SK-N-MC (cell line): ENCODE data around the gene MANF.

Experiments
- DNase-seq: peaks from one replicate; pipeline ENCODE4 v3.0.0-alpha.2; 2011; ENCODE audit warnings: low read depth, low spot score
- H3K27ac ChIP-seq: fragments of 200-600 bp; sonication (generic); 2 replicates; pipeline ENCODE4 v1.5.1; 2016; ENCODE audit warnings: mixed run types
- H3K36me3 ChIP-seq: fragments of 200-600 bp; sonication (generic); 2 replicates; pipeline ENCODE4 v1.6.1; 2017; ENCODE audit warnings: antibody characterized with exemption, low read length, mixed read lengths; ENCODE audit not compliant: insufficient read depth
- H3K4me3 ChIP-seq: fragments of 200-600 bp; sonication (generic); 2 replicates; pipeline ENCODE4 v1.5.1; 2016
- H3K9ac ChIP-seq: fragments of 200-600 bp; sonication (generic); 2 replicates; pipeline ENCODE4 v1.8.0; 2017; ENCODE audit warnings: mixed run types, mixed read lengths; ENCODE audit not compliant: insufficient read length
- H3K9me3 ChIP-seq: fragments of 200-600 bp; sonication (generic); 2 replicates; pipeline ENCODE4 v1.6.1; 2017; ENCODE audit warnings: low read depth, mild to moderate bottlenecking, antibody characterized with exemption, low read length, moderate library complexity, mixed read lengths
- EZH2 ChIP-seq: fragments of 200-600 bp; sonication (generic); IDR thresholded peaks from one replicate; pipeline ENCODE4 v1.6.1; 2017; ENCODE audit warnings: antibody characterized with exemption
- FOXP2 ChIP-seq: optimal IDR thresholded peaks from 2 replicates; pipeline ENCODE3; 2011; ENCODE audit warnings: mild to moderate bottlenecking, moderate library complexity; ENCODE audit not compliant: insufficient read depth; ENCODE audit errors: extremely low read length, control extremely low read depth
- POLR2AphosphoS5 ChIP-seq: IDR thresholded peaks from 2 replicates; pipeline ENCODE4 v1.6.1; 2012; ENCODE audit warnings: mild to moderate bottlenecking, low read depth, low read length, borderline replicate concordance

MANF gene

DNA sequence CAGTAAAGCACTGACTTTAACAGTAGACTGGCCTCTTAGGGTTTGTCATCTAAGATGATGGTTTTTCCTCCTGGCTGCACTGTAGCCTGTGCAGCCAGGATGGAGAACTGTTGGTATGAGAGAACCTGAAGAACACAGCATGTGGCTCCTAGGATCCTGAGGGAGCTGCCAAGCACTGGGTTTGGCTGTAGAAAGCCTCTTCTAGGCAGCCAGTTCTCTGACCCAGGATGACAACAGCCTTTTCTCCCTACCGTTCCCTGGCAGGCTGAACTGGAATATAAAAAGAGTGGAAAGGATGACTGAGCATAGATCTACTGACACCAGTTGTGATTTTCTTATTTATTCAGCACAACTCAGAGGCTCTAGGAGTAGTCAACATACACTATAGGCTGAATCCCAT, 34.3 kb upstream of the MANF start:
- H3K36me3 ChIP-seq = no peaks in the 10 kb centered on the region
- no peaks in the 10 kb centered on the region for H3K9me3 ChIP-seq
- no peak overlapping the region for H3K9ac ChIP-seq
- H3K27ac ChIP-seq = no peak overlapping the region
- H3K4me3 ChIP-seq = no peak overlapping the region
- no peak for DNase-seq
- TF ChIP-seq POLR2AphosphoS5 (no peak), FOXP2 (no peak), EZH2 (no peak)

- TF ChIP-seq POLR2AphosphoS5 (no peak), EZH2 (no peak), FOXP2 (no peak)
- Histone ChIP-seq H3K9ac (no peak overlapping the region), H3K4me3 (no peak overlapping the region), H3K36me3 (no peaks in the 10 kb centered on the region), H3K9me3 (no peaks in the 10 kb centered on the region), H3K27ac (no peak overlapping the region)
- DNase-seq = no peak
Measured at GRCh38 chr3:51353131-51353530, 32.0 kb upstream of the MANF start.

DNA sequence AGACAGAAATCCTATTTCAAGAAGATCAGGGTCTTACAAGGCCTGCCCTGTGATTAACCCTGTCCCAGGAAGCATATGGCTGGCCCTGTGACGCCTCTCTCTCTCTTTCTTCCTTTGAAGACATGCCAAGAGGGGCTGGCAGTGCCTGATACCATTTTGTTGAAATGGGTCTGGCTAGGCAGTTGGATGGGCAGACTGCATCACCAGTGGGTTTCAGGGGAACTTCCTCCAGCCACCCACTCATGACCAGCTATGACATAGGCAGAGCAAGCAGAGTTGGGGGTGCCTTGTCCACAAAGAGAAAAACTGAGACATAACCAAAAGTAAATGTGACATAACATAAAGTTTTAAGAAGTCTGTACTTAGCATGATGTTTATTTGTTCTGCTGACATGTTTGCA, 31.4 kb upstream of the MANF start:
- Histone ChIP-seq H3K27ac (no peak overlapping the region), H3K4me3 (no peak overlapping the region), H3K9me3 (no peaks in the 10 kb centered on the region), H3K36me3 (no peaks in the 10 kb centered on the region), H3K9ac (no peak overlapping the region)
- no peak for TF ChIP-seq EZH2
- TF ChIP-seq FOXP2 = no peak
- no peak for TF ChIP-seq POLR2AphosphoS5
- DNase-seq = no peak

DNA sequence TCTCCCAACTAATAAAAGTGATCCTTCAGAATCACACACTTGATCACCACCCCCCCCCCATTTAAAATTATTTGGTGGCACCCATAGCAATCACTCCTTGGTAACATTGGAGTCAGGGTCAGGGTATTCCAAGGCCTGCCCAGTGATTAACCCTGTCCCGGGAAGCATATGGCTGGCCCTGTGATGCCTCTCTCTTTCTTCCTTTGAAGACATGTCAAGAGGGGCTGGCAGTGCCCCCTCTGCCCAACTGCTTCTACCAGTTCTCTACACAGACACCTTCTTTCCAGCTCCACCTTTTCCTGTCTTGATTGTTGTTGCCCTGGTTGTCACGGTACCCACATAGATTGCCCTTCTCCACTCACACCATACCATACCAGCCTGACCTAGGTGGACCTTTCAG, 30.9 kb upstream of the MANF start:
- Histone ChIP-seq H3K36me3 (no peaks in the 10 kb centered on the region), H3K9ac (no peak overlapping the region), H3K27ac (no peak overlapping the region), H3K4me3 (no peak overlapping the region), H3K9me3 (no peaks in the 10 kb centered on the region)
- no peak for TF ChIP-seq EZH2
- TF ChIP-seq POLR2AphosphoS5 = no peak
- TF ChIP-seq FOXP2 = no peak
- no peak for DNase-seq

DNA sequence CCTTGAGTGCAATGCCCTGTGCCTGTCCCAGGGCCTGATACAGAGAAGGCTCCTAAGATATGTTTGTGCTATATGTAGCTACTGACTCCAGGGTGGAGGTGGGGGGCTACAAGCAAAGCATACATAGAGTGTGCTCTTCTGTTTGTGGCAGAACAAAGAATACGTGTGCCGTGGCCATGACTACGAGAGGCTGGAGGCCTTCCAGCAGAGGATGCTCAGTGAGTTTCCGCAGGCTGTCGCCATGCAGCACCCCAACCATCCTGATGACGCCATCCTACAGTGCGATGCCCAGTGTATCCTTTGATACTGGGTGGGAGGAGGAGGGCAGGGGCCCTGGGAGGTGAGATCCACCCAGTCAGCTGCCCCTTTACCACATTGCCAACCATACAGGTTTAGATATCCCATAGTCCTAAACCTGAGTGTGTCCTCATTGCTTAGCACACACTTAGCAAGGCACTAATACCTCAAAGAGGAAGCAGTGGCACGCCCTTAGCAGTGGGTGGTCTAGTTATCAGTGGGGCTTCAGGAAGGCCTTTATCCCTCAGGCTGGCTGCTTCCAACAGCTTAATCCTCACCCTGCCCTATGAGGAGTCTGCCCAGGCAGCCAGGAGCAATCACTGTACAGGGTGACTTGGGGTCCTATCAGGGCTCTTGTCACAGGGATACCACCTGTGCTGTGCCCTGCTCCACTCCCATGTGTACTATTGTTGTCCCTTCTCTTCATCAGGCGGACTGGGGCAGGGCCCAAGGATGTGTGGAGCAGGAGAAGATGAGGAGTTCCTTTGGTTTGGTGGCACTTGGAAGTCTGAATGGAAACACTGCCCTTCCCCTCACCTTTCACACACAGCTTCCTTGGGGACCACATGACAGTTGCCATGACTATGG, 30.1 kb upstream of the MANF start:
- no peak for DNase-seq
- TF ChIP-seq EZH2 (no peak), POLR2AphosphoS5 (no peak), FOXP2 (no peak)
- H3K27ac ChIP-seq = no peak overlapping the region

GRCh38 chr3:51355891-51356578, 29.1 kb upstream of the MANF start:
- no peak overlapping the region for H3K4me3 ChIP-seq
- no peaks in the 10 kb centered on the region for H3K36me3 ChIP-seq
- H3K27ac ChIP-seq = no peak overlapping the region
- DNase-seq = no peak
- no peak overlapping the region for H3K9ac ChIP-seq
- no peaks in the 10 kb centered on the region for H3K9me3 ChIP-seq
- TF ChIP-seq POLR2AphosphoS5 (no peak), FOXP2 (no peak), EZH2 (no peak)

More for the DNA sequence above, 30.1 kb upstream of the MANF start:
- Histone ChIP-seq H3K36me3 (no peaks in the 10 kb centered on the region), H3K4me3 (no peak overlapping the region), H3K9me3 (no peaks in the 10 kb centered on the region), H3K9ac (no peak overlapping the region)

GRCh38 chr3:51357856-51358255, 27.2 kb upstream of the MANF start:
- Histone ChIP-seq H3K27ac (no peak overlapping the region), H3K9me3 (no peaks in the 10 kb centered on the region), H3K36me3 (no peaks in the 10 kb centered on the region), H3K4me3 (no peak overlapping the region), H3K9ac (no peak overlapping the region)
- TF ChIP-seq EZH2 (no peak), FOXP2 (no peak), POLR2AphosphoS5 (no peak)
- no peak for DNase-seq

- DNase-seq = no peak
- TF ChIP-seq EZH2 = no peak
- TF ChIP-seq FOXP2 = no peak
- no peak for TF ChIP-seq POLR2AphosphoS5
- H3K9ac ChIP-seq = no peak overlapping the region
- H3K4me3 ChIP-seq = no peak overlapping the region
- H3K9me3 ChIP-seq = no peaks in the 10 kb centered on the region
- no peak overlapping the region for H3K27ac ChIP-seq
- no peaks in the 10 kb centered on the region for H3K36me3 ChIP-seq
Measured at GRCh38 chr3:51358981-51359380, 26.1 kb upstream of the MANF start.
